ENCODE data around the gene KNCN.

DNA sequence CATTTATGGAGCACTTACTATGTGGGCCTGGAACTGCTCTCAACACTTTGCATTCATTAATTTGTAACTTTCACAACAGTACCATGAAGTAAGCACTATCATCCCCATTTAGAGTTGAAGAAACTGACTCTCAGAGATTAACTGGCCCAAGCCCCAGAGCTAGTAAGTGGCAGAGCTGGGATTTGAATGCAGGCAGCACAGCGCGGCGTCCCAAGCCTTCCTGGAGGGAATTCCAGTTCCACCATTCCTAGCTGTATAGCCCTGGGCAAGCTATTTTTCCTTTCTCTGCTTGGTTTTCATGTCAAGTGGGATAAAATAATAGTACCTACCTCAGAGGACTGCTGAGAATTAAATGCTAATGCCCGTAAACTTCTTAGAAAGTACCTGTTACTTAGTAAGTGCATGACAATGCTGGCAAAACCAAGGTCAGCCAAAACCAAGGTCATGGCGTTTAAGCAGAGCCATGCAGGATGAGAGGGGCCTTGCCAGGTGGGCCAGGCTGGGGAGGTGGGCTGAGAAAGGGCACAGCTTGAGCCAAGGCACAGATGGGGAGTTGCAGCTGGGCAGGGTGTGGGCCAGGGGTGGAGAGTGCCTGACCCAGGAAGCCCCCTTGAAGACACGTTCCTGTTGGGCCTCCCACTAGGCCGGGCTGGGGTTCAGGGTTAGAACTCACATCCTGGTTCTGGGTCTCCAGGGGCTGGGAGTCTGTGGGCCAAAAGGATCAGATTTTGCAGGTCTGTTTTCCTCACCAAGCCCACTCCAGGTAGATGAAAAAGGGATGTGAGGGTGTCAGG is 4.6 kb upstream of the KNCN start:
- TF ChIP-seq POLR2A (IDR thresholded peaks at IDR 0.05; ENCODE audit: low read depth, low read length) (no peak), TAF1 (IDR thresholded peaks at IDR 0.05; ENCODE audit: low read depth, low read length) (no peak), POLR2AphosphoS5 (IDR thresholded peaks at IDR 0.05; ENCODE audit: low read depth, low read length) (no peak), PAX5 (IDR thresholded peaks at IDR 0.05; ENCODE audit: insufficient read depth, low read length, severe bottlenecking) (no peak), SPI1 (IDR thresholded peaks at IDR 0.05; ENCODE audit: low read depth, low read length) (no peak), POU2F2 (IDR thresholded peaks at IDR 0.05; ENCODE audit: low read depth, low read length) (no peak)
